Measurements from ENCODE around the gene SMARCAL1.

Gene SMARCAL1

DNA sequence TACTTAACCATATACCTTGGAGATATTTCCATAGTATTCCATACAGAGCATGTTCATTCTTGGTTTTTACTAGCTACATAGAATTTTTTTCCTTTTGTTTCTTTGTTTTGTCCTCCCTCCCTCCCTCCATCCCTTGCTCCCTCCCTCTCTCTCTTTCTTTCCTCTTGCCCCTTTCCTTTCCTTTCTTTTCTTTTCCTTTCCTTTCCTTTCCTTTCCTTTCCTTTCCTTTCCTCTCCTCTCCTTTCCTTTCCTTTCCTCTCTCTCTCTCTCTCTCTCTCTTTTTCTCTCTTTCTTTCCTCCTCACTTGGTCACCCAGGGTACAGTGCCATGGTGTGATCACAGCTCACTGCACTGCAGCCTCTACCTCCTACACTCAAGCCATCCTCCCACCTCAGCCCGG is 114.7 kb downstream of the SMARCAL1 start:
- no peak overlapping the region for H3K4me3 ChIP-seq (ENCODE audit: low read depth, low read length)
- H3K27me3 ChIP-seq (replicated peaks) = no peaks in the 10 kb centered on the region
- no peaks in the 10 kb centered on the region for H3K36me3 ChIP-seq (replicated peaks)
- H3K27ac ChIP-seq = no peak overlapping the region
- in situ Hi-C loops (cut with HindIII; ENCODE audit: low pct_ligation_motif_present, low sequenced_read_pairs) = no loop called here
- TF ChIP-seq, protein P1, sequence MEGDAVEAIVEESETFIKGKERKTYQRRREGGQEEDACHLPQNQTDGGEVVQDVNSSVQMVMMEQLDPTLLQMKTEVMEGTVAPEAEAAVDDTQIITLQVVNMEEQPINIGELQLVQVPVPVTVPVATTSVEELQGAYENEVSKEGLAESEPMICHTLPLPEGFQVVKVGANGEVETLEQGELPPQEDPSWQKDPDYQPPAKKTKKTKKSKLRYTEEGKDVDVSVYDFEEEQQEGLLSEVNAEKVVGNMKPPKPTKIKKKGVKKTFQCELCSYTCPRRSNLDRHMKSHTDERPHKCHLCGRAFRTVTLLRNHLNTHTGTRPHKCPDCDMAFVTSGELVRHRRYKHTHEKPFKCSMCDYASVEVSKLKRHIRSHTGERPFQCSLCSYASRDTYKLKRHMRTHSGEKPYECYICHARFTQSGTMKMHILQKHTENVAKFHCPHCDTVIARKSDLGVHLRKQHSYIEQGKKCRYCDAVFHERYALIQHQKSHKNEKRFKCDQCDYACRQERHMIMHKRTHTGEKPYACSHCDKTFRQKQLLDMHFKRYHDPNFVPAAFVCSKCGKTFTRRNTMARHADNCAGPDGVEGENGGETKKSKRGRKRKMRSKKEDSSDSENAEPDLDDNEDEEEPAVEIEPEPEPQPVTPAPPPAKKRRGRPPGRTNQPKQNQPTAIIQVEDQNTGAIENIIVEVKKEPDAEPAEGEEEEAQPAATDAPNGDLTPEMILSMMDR (IDR thresholded peaks at IDR 0.05; ENCODE audit: low read depth, low read length, missing control alignments) = no peak
- DNase-seq = no peak

DNA sequence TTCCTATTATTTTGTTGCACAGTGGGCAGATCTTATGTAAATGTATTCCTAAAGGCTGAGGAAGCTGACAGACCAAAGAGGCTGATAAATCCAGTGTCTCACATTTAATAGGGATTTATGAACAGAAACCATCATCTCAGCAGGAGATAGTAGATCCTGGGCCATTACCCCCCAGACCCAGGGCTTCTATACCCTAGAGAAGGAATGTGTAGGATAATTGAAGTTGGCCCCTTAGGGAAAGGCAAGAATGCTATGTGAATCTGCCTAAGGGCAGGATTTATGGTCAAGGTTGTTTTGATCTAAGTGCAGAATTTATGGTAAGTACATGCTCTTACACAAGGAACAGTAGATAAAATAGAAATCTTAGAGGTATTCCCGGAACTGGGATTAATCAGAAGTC is 115.3 kb downstream of the SMARCAL1 start:
- Histone ChIP-seq H3K27ac (no peak overlapping the region), H3K36me3 (replicated peaks) (no peaks in the 10 kb centered on the region), H3K4me3 (ENCODE audit: low read depth, low read length) (no peak overlapping the region), H3K27me3 (replicated peaks) (no peaks in the 10 kb centered on the region)
- DNase-seq = no peak
- in situ Hi-C loops (cut with HindIII; ENCODE audit: low pct_ligation_motif_present, low sequenced_read_pairs) = no loop called here
- TF ChIP-seq, protein P1 (IDR thresholded peaks at IDR 0.05; ENCODE audit: low read depth, low read length, missing control alignments) = no peak

DNA sequence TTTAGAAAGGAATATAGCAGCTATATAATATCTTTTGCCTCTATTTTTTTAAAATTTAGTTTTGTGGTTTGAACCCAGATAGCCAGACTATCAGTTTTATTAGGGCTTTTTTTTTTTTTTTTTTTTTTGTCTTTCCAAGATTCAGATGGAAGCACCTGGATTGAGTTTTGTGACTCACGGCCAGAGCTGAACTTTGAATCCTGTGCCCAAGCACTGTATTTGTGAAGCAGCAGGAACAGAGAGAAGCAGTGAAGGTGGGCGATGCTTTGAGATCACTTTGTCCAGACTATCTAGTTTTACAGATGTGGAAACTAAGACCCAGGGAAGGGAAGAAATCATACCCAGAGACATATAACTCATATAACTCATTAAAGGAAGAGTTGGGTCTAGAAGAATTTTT is 120.3 kb downstream of the SMARCAL1 start:
- H3K27ac ChIP-seq = no peak overlapping the region
- in situ Hi-C loops (cut with HindIII; ENCODE audit: low pct_ligation_motif_present, low sequenced_read_pairs) = no loop called here
- no peak for DNase-seq
- no peaks in the 10 kb centered on the region for H3K27me3 ChIP-seq (replicated peaks)
- no peaks in the 10 kb centered on the region for H3K36me3 ChIP-seq (replicated peaks)
- H3K4me3 ChIP-seq (ENCODE audit: low read depth, low read length) = no peak overlapping the region
- TF ChIP-seq, protein P1 (IDR thresholded peaks at IDR 0.05; ENCODE audit: low read depth, low read length, missing control alignments) = no peak

Data from brain microvascular endothelial cell (primary cell).